DND-41 (cell line): Measurements from ENCODE around the gene CEP85.
A peak's percentile ranks its signal among the peaks of the same experiment; 100 is the strongest.

Experiments used
- ATAC-seq: fragments of 200-7000 bp; cut with Tn5 transposase; 3 replicates; pipeline ENCODE4 v1.9.1; 2021; ENCODE audit warnings: low read depth; ENCODE audit not compliant: insufficient read depth
- DNase-seq: peaks from one replicate; pipeline ENCODE4 v3.0.0-alpha.2; 2020
- H2AFZ ChIP-seq: 2 replicates; pipeline ENCODE4 v1.6.0; 2012; ENCODE audit warnings: low read depth, low read length
- H3K27ac ChIP-seq: 2 replicates; pipeline ENCODE4 v1.5.1; 2012; ENCODE audit warnings: low read length, inconsistent platforms
- H3K27me3 ChIP-seq: fragments of 200-600 bp; sonication (generic); 2 replicates; pipeline ENCODE4 v1.6.0; 2012; ENCODE audit warnings: low read length, mild to moderate bottlenecking, inconsistent platforms; ENCODE audit not compliant: insufficient read depth, poor library complexity
- H3K36me3 ChIP-seq: 2 replicates; pipeline ENCODE4 v1.5.1; 2012; ENCODE audit warnings: low read length, inconsistent platforms; ENCODE audit not compliant: insufficient read depth
- H3K4me1 ChIP-seq: 2 replicates; pipeline ENCODE4 v1.5.1; 2012; ENCODE audit warnings: mild to moderate bottlenecking, low read length; ENCODE audit not compliant: insufficient read depth
- H3K4me2 ChIP-seq: 2 replicates; pipeline ENCODE4 v1.6.0; 2012; ENCODE audit warnings: mild to moderate bottlenecking, moderate library complexity, low read length, inconsistent platforms; ENCODE audit not compliant: insufficient read depth
- H3K4me3 ChIP-seq, 2 experiments: fragments of 200-600 bp in 1 of 2; shearing (Covaris generic) in 1 of 2; 2 replicates each; pipeline ENCODE4 v1.5.1; 2012 to 2016; ENCODE audit warnings: inconsistent platforms in 2 of 2, low read length in 2 of 2, mild to moderate bottlenecking in 2 of 2, low read depth in 1 of 2, moderate library complexity in 1 of 2
- H3K79me2 ChIP-seq: 2 replicates; pipeline ENCODE4 v1.6.0; 2012; ENCODE audit warnings: low read length, inconsistent platforms; ENCODE audit not compliant: insufficient read depth
- H3K9ac ChIP-seq: 2 replicates; pipeline ENCODE4 v1.6.0; 2012; ENCODE audit warnings: low read depth, mild to moderate bottlenecking, inconsistent platforms, low read length, moderate library complexity
- H3K9me3 ChIP-seq: 2 replicates; pipeline ENCODE4 v1.5.1; 2012; ENCODE audit warnings: low read length, moderate library complexity, mild to moderate bottlenecking, inconsistent platforms; ENCODE audit not compliant: insufficient read depth, severe bottlenecking
- H4K20me1 ChIP-seq: 2 replicates; pipeline ENCODE4 v1.6.0; 2012; ENCODE audit warnings: low read length; ENCODE audit not compliant: insufficient read depth
- CTCF ChIP-seq: IDR thresholded peaks from 2 replicates; pipeline ENCODE4 v1.5.1; 2012; ENCODE audit warnings: borderline replicate concordance, low read length, moderate library complexity, mild to moderate bottlenecking; ENCODE audit not compliant: poor library complexity, severe bottlenecking; ENCODE audit errors: extremely low read depth
- EZH2 ChIP-seq: IDR thresholded peaks from 3 replicates; pipeline ENCODE4 v1.6.1; 2012; ENCODE audit warnings: borderline replicate concordance, low read depth, mild to moderate bottlenecking, moderate library complexity, low read length, inconsistent platforms; ENCODE audit not compliant: severe bottlenecking

Gene CEP85

GRCh38 chr1:26327956-26328362 lies 94.0 kb downstream of the CEP85 start:
- H3K4me2 ChIP-seq, result peak overlapping the region; percentile 51
- no peaks in the 10 kb centered on the region for H3K79me2 ChIP-seq
- H4K20me1 ChIP-seq, result no peaks in the 10 kb centered on the region
- DNase-seq, result peak; percentile 83
- peak; percentile 97 for ATAC-seq
- TF ChIP-seq CTCF (peak; percentile 79), EZH2 (no peak)
- no peaks in the 10 kb centered on the region for H3K9me3 ChIP-seq
- no peak overlapping the region for H3K4me3 ChIP-seq
- peak overlapping the region; percentile 80 for H3K27ac ChIP-seq
- peaks cover 3% of the 10 kb centered on the region for H3K27me3 ChIP-seq
- no peaks in the 10 kb centered on the region for H3K36me3 ChIP-seq
- peak overlapping the region; percentile 84 for H2AFZ ChIP-seq
- peak overlapping the region; percentile 40 for H3K9ac ChIP-seq
- peaks cover 25% of the 10 kb centered on the region for H3K4me1 ChIP-seq
